ENCODE data around the gene B9D2.

GRCh38 chr19:41322451-41322850 lies 41.5 kb downstream of the B9D2 start:
- TF ChIP-seq CTCF (conservative IDR thresholded peaks at IDR 0.05; ENCODE audit: low read depth in 2 of 2), result no peak
- no peak for TF ChIP-seq POLR2AphosphoS5 (IDR thresholded peaks at IDR 0.05; ENCODE audit: low read depth)
- no peak for TF ChIP-seq REST (IDR thresholded peaks at IDR 0.05; ENCODE audit: unreplicated experiment)
- no peak for TF ChIP-seq ZNF331 (CRISPR knock-in tag; IDR thresholded peaks at IDR 0.05; ENCODE audit: low read depth)
- no peak for TF ChIP-seq EZH2phosphoT487 (IDR thresholded peaks at IDR 0.05; ENCODE audit: unreplicated experiment)
- TF ChIP-seq EZH2 (IDR thresholded peaks at IDR 0.05; ENCODE audit: low read depth, unreplicated experiment), result no peak
- TF ChIP-seq STAT1 (IDR thresholded peaks at IDR 0.05; ENCODE audit: unreplicated experiment), result no peak
- TF ChIP-seq CREB1 (CRISPR knock-in tag; IDR thresholded peaks at IDR 0.05; ENCODE audit: low read depth), result no peak
- no peak for TF ChIP-seq ETS1 (IDR thresholded peaks at IDR 0.05)
- TF ChIP-seq JUNB (IDR thresholded peaks at IDR 0.05; ENCODE audit: unreplicated experiment), result no peak
- no peak for TF ChIP-seq NANOG (IDR thresholded peaks at IDR 0.05; ENCODE audit: borderline replicate concordance)
- TF ChIP-seq ZNF114 (CRISPR knock-in tag; IDR thresholded peaks at IDR 0.05), result no peak
- no peak for TF ChIP-seq ZNF462 (CRISPR knock-in tag; IDR thresholded peaks at IDR 0.05)
